OCI-LY1 (cell line): Measurements from ENCODE around the gene IFNA5.

Experiments used
- H2AFZ ChIP-seq: fragments of 200-600 bp; sonication (generic), shearing (Covaris generic); 2 replicates; pipeline ENCODE4 v1.6.0; 2014; ENCODE audit warnings: antibody characterized with exemption, mild to moderate bottlenecking, low read length
- H3F3A ChIP-seq: fragments of 200-600 bp; sonication (generic), shearing (Covaris generic); 2 replicates; pipeline ENCODE4 v1.6.0; 2014; ENCODE audit warnings: mild to moderate bottlenecking, antibody characterized with exemption, low read length, moderate library complexity; ENCODE audit not compliant: insufficient read depth
- H3K27ac ChIP-seq: fragments of 200-600 bp; sonication (generic); 2 replicates; pipeline ENCODE4 v1.5.1; 2014; ENCODE audit warnings: low read length, mixed run types, mild to moderate bottlenecking, low read depth; ENCODE audit not compliant: poor library complexity, severe bottlenecking
- H3K27me3 ChIP-seq: fragments of 200-600 bp; sonication (generic); 2 replicates; pipeline ENCODE4 v1.6.0; 2014; ENCODE audit warnings: antibody characterized with exemption, mild to moderate bottlenecking, low read length, moderate library complexity; ENCODE audit not compliant: insufficient read depth
- H3K36me3 ChIP-seq: fragments of 200-600 bp; sonication (generic); 2 replicates; pipeline ENCODE4 v1.6.1; 2014; ENCODE audit warnings: mild to moderate bottlenecking, antibody characterized with exemption, low read length, moderate library complexity, mixed read lengths; ENCODE audit not compliant: insufficient read depth
- H3K4me1 ChIP-seq: fragments of 200-600 bp; sonication (generic); 2 replicates; pipeline ENCODE4 v1.5.1; 2014; ENCODE audit warnings: mild to moderate bottlenecking, low read length, moderate library complexity; ENCODE audit not compliant: insufficient read depth, severe bottlenecking
- H3K4me2 ChIP-seq: fragments of 200-600 bp; sonication (generic), shearing (Covaris generic); 2 replicates; pipeline ENCODE4 v1.6.1; 2014; ENCODE audit warnings: low read length
- H3K4me3 ChIP-seq: fragments of 200-600 bp; sonication (generic); 2 replicates; pipeline ENCODE4 v1.5.1; 2014; ENCODE audit warnings: low read length, low read depth, mild to moderate bottlenecking, mixed read lengths; ENCODE audit not compliant: poor library complexity, severe bottlenecking
- H3K79me2 ChIP-seq: fragments of 200-600 bp; shearing (Covaris generic); 2 replicates; pipeline ENCODE4 v1.6.1; 2016; ENCODE audit warnings: mixed run types, low read length, mixed read lengths; ENCODE audit not compliant: insufficient read depth
- H3K9ac ChIP-seq: fragments of 200-600 bp; sonication (generic), shearing (Covaris generic); 2 replicates; pipeline ENCODE4 v1.6.1; 2014; ENCODE audit warnings: mild to moderate bottlenecking, low read length, mixed read lengths
- H3K9me2 ChIP-seq: fragments of 200-600 bp; sonication (generic), shearing (Covaris generic); 2 replicates; pipeline ENCODE4 v1.6.1; 2014; ENCODE audit warnings: low read depth, mild to moderate bottlenecking, low read length, mixed read lengths
- H3K9me3 ChIP-seq: fragments of 200-600 bp; shearing (Covaris generic); 2 replicates; pipeline ENCODE4 v1.6.1; 2014; ENCODE audit warnings: low read length, mixed read lengths
- H4K20me1 ChIP-seq: fragments of 200-600 bp; sonication (generic), shearing (Covaris generic); 2 replicates; pipeline ENCODE4 v1.6.0; 2016; ENCODE audit warnings: mild to moderate bottlenecking, low read length; ENCODE audit not compliant: insufficient read depth
- EZH2 ChIP-seq: fragments of 200-600 bp; sonication (generic), shearing (Covaris generic); IDR thresholded peaks from 2 replicates; pipeline ENCODE4 v1.8.0; 2017; ENCODE audit warnings: borderline replicate concordance, mixed run types, mild to moderate bottlenecking, antibody characterized with exemption, low read length, moderate library complexity, mixed read lengths
- TF ChIP-seq, protein P1 (sequence below): fragments of 200-600 bp; sonication (generic), shearing (Covaris generic); IDR thresholded peaks from 2 replicates; pipeline ENCODE4 v1.5.1; 2017; ENCODE audit warnings: mild to moderate bottlenecking, antibody characterized with exemption, low read length, moderate library complexity, mixed read lengths

IFNA5 gene

DNA sequence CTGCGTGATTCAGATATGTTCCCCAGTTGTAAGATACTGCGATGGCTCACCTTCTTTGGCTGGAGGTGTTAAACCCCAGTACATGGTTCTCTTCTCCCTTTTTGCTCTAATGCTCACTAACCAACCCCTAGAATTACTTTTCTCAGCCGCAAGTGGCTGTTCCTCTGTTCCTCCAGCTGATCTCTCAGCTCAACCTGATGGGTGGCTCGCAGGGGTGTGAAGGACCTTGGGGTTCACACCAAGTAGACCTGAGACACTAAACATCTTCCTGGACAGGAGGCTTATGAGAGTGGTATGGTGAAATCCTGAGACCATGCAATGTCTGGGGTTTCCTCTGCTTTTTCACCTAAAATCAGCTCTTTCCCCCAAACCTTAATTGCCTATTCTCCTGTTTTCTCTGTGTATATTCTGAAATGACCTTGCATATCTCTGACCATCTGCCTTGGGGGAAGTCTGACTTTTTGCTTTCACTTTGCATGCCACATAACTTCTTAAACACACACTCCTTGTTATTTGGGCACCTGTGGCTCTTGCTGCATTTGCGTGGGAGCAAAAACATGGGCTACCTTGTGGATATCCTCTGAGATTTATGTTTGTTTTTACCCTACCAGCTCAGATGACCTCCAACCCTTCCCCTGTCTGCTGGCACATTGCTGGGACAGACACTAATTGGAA is 49.4 kb downstream of the IFNA5 start:
- no peak overlapping the region for H3K27ac ChIP-seq
- H3K79me2 ChIP-seq, result no peaks in the 10 kb centered on the region
- no peaks in the 10 kb centered on the region for H3F3A ChIP-seq
- H3K4me2 ChIP-seq, result no peak overlapping the region
- no peaks in the 10 kb centered on the region for H3K4me1 ChIP-seq
- no peaks in the 10 kb centered on the region for H3K9me3 ChIP-seq
- TF ChIP-seq EZH2, result no peak
- TF ChIP-seq, protein P1, sequence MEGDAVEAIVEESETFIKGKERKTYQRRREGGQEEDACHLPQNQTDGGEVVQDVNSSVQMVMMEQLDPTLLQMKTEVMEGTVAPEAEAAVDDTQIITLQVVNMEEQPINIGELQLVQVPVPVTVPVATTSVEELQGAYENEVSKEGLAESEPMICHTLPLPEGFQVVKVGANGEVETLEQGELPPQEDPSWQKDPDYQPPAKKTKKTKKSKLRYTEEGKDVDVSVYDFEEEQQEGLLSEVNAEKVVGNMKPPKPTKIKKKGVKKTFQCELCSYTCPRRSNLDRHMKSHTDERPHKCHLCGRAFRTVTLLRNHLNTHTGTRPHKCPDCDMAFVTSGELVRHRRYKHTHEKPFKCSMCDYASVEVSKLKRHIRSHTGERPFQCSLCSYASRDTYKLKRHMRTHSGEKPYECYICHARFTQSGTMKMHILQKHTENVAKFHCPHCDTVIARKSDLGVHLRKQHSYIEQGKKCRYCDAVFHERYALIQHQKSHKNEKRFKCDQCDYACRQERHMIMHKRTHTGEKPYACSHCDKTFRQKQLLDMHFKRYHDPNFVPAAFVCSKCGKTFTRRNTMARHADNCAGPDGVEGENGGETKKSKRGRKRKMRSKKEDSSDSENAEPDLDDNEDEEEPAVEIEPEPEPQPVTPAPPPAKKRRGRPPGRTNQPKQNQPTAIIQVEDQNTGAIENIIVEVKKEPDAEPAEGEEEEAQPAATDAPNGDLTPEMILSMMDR, result no peak
- H2AFZ ChIP-seq, result no peak overlapping the region
- H3K9ac ChIP-seq, result no peak overlapping the region
- H4K20me1 ChIP-seq, result no peaks in the 10 kb centered on the region
- H3K36me3 ChIP-seq, result no peaks in the 10 kb centered on the region
- H3K4me3 ChIP-seq, result no peak overlapping the region
- H3K27me3 ChIP-seq, result no peaks in the 10 kb centered on the region
- H3K9me2 ChIP-seq, result no peaks in the 10 kb centered on the region
